NCI-H2196 treated with DMSO at 0.1 percent for 48 hours (cell line): ENCODE results near the gene MYF5.

ENCODE experiments used
- DNase-seq: peaks from one replicate; lab custom pipeline; 2025; ENCODE audit not compliant: unreplicated experiment; lab: John Stamatoyannopoulos, UW

Gene MYF5

GRCh38 chr12:80707126-80707829, 9.4 kb upstream of the MYF5 start, which contains the start of gene MYF6:
TSS of gene MYF6 (plus strand) at chr12:80707634. CDS start at chr12:80707720, 86 bp downstream.
- no peak for DNase-seq

- DNase-seq: no peak
Observed at GRCh38 chr12:80707830-80708258, 8.9 kb upstream of the MYF5 start.

- no peak for DNase-seq
Observed at GRCh38 chr12:80708259-80708974, 8.3 kb upstream of the MYF5 start.

GRCh38 chr12:80708975-80709328, 7.8 kb upstream of the MYF5 start:
- DNase-seq: no peak

- DNase-seq: no peak
Observed at GRCh38 chr12:80709811-80710726, 6.6 kb upstream of the MYF5 start.

DNA sequence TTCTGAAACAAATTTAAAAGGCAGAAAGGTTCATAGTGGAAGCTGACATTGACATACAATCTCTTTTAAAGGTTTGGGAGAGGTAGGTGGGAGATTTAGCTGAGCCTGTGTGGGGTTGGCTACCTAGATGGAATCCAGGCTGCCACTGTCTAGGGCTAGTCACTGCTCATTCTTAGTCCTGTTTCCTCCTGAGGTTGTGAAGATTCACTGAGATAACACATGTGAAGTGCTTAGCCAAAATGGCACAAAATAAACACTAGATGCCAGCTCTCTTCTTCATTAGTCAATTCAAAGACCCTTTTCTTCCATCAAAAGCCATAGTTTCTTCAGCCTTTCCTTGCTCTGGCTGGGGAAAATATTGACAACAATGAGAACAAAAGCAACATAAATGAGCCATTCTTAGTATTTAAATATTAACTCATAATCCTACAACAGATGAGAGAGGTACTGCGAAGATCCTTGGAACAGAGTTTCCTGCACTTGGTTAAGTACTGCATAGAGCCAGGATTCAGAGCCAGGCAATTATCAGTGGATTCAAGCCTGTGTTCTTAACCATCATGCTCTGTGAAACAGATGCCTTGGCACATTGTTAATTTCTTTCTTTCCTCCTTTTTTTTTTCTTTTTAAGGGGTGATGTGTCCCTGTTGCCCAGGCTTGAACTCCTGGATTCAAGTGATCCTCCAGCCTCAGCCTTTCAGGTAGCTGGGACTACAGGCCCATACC, 5.8 kb upstream of the MYF5 start:
- DNase-seq: no peak

DNA sequence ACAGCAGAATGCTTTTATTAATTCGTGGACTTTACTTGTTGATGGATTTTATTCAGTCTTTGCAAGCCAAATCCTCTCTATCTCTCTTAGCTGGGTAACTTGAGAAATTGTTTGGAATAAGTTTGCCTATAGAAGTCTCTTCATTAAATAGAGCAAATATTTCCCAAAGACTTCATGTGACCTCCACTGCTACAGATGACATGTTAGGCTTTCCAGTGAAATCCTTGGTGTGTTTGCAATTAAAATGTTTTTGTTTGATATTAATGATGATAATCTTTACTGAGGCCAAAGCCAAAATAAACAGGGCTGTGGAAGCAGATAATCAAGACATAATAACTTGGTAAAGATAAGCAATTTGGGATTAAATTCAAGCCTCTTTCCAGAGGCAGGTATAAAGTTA, 4.8 kb upstream of the MYF5 start:
- DNase-seq: no peak

- DNase-seq: no peak
Observed at GRCh38 chr12:80712866-80713265, 3.8 kb upstream of the MYF5 start.

DNA sequence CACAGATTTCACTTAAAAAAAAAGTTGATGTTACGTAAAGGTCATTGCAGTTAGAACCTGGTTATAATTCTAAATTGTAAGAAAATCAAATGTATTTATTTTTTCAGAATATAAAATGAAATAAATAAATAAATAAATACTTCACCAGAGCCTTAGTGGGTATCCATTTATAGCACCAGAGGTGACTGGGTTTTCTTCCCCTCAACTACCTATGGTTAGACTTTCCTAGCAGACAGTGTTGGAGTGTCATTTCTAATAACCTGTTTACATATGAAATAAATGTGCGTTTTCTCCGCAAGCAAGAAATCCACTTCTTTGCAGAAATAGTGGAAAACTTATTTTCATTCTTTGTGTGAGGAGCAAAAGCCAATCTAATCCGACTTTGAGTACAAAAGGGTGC, 3.3 kb upstream of the MYF5 start:
- DNase-seq: no peak

GRCh38 chr12:80714055-80714454, 2.7 kb upstream of the MYF5 start:
- no peak for DNase-seq

- no peak for DNase-seq
Observed at GRCh38 chr12:80714846-80715245, 1.9 kb upstream of the MYF5 start.

- DNase-seq: no peak
Observed at GRCh38 chr12:80715713-80716249, 931 bp upstream of the MYF5 start.

GRCh38 chr12:80717856-80718255, 1.1 kb downstream of the MYF5 start:
- no peak for DNase-seq

GRCh38 chr12:80720516-80720915, 3.8 kb downstream of the MYF5 start:
- no peak for DNase-seq

DNA sequence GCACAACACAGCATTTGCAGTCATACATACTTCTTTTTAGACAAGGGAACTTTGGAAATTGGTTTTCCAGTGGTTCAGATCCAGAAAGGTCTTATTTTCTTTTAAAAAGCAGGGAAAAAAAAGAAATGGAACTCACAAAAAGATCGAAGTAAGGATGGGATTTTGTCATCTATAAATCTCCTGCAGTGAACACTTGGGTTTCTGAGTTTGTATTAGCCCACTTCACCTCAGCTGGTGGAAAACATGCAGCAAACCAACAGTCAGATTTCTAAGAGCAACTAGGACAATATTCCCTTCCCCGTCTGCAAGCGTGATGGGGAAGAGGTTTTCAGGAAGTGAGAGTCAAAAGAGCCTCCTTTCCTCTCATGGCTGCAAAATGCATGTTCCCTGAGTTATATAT, 4.6 kb downstream of the MYF5 start:
- DNase-seq: no peak

GRCh38 chr12:80745851-80746505, 29.3 kb downstream of the MYF5 start:
- DNase-seq: no peak

- DNase-seq: no peak
Observed at GRCh38 chr12:80747800-80748199, 31.1 kb downstream of the MYF5 start.

DNA sequence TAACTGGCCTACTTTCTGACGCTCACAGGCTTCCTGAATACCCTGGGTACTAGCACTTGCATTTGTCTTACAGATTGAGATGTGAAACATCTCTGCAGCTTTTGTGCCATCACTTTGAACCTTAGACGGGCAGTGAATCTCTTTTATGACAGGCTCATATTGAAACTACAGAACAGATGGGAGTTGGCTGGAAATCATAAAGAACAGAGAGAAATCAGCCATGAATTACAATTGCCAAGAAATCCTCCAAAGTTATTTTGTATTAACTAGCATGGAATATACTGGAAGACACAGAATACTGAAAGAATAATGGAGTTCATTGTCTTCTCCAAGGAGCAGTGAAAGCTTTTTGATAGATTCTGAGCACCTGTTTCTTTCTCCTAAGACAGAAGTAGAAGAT, 32.7 kb downstream of the MYF5 start:
- DNase-seq: no peak

GRCh38 chr12:80752464-80752863, 35.8 kb downstream of the MYF5 start:
- DNase-seq: no peak

DNA sequence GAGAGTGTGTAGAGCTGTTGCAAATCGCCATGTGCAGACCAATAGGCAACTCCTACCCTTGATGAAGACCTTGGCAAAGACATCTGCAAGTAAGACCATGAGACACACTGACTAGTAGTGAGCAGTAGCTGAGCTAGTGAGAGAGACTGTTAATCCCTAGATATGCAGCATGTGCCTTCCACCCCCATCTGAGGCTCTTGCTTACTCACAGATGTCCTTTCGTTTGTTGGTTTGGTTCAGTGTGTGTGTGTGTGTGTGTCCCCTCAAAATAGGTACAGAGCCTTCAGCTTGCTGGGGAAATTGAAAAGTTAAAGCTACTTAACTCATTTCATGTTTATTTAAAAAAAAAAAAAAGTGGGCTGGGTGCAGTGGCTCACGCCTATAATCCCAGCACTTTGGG, 37.6 kb downstream of the MYF5 start:
- no peak for DNase-seq
